ENCODE results near the gene SLC34A2.

GRCh38 chr4:25712611-25713010, 57.0 kb downstream of the SLC34A2 start:
- TF ChIP-seq CTCF (IDR thresholded peaks at IDR 0.05; ENCODE audit: insufficient read depth, low read depth, low read length) (no peak), EZH2 (IDR thresholded peaks at IDR 0.05; ENCODE audit: insufficient read depth, low read length) (no peak)
